HCT116 (cell line): Measurements from ENCODE around the gene PRR36.

ENCODE experiments used
- EZH2 ChIP-seq: fragments of 200-600 bp; sonication (generic); IDR thresholded peaks from 2 replicates; pipeline ENCODE4 v1.6.1; 2017; ENCODE audit warnings: antibody characterized with exemption, mixed run types
- FOSL1 ChIP-seq: IDR thresholded peaks from 2 replicates; pipeline ENCODE4 v1.6.1; 2012; ENCODE audit warnings: low read depth
- POLR2A ChIP-seq: IDR thresholded peaks from 2 replicates; pipeline ENCODE4 v1.7.0; 2011; ENCODE audit warnings: borderline replicate concordance; ENCODE audit not compliant: insufficient read depth, insufficient read length; ENCODE audit errors: extremely low read depth
- POLR2AphosphoS5 ChIP-seq: IDR thresholded peaks from 2 replicates; pipeline ENCODE4 v1.6.1; 2011; ENCODE audit warnings: mild to moderate bottlenecking, low read depth, low read length, moderate library complexity
- SIN3A ChIP-seq: IDR thresholded peaks from 2 replicates; pipeline ENCODE4 v1.6.1; 2012; ENCODE audit warnings: low read depth
- ZNF274 ChIP-seq: fragments of 200-500 bp; sonication (Bioruptor generic); IDR thresholded peaks from 2 replicates; pipeline ENCODE4 v1.6.1; 2014; ENCODE audit warnings: mild to moderate bottlenecking, low read depth, low read length, inconsistent platforms
- TF ChIP-seq, protein P1 (sequence below), 3 experiments: fragments of 200-600 bp in 1 of 3; sonication (generic) in 1 of 3; IDR thresholded peaks in 2 of 3; conservative IDR thresholded peaks in 1 of 3; 2 replicates each; pipeline ENCODE4 v1.5.1; 2012 to 2017; ENCODE audit warnings: low read depth in 2 of 3, low read length in 2 of 3, antibody characterized with exemption in 1 of 3, borderline replicate concordance in 1 of 3, control low read depth in 1 of 3, mild to moderate bottlenecking in 1 of 3, mixed read lengths in 1 of 3, mixed run types in 1 of 3, moderate library complexity in 1 of 3; ENCODE audit not compliant: insufficient read depth in 1 of 3
- TF ChIP-seq, protein P2 (sequence below): IDR thresholded peaks from 2 replicates; pipeline ENCODE4 v1.6.1; 2012
- TF ChIP-seq, protein P3 (sequence below): IDR thresholded peaks from 2 replicates; pipeline ENCODE4 v1.6.1; 2012

DNA sequence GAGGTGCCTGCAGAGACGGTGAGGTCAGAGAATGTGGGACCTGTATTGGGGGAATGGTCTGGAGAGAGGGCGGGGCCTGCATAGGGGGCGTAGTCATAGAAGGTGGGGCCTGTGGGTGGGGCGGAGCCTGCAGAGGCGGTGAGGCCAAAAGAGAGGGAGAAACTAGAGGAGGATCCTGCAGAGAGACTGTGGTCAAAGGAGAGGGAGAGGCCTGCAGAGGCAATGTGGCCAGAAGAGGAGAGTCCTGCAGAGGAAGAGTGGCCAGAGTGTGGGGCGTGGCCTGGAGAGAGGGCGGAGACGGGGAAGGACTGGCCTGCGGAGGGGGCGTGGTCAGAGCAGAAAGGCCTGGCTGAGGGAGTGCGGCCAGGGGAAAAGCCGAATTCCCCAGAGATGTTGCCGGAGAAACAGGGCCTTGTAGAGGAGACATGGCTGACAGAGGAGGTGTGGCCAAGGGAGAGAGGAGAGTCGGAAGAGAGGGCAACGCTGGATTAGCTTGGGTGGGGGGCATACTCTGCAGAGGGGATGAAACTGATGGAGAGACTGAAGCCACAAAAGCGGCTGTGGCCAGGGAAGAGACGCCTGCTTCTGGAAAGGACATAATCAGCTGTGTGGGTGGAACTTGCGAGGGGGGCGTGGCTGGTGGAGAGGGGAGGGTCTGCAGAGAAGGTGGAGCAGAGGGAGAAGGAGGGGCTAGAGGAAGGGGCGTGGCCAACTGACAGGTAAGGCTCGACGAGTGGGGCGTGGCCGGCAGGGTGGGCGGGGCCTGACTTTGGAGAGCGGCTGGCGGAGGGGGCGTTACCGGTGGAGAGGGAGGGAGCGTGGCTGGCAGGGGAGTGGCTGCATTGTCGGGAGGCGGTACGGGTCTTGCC is 2.5 kb downstream of the PRR36 start:
- peak; percentile 37; the same call in 1 of the 2 replicates for TF ChIP-seq POLR2AphosphoS5
- TF ChIP-seq, protein P1, sequence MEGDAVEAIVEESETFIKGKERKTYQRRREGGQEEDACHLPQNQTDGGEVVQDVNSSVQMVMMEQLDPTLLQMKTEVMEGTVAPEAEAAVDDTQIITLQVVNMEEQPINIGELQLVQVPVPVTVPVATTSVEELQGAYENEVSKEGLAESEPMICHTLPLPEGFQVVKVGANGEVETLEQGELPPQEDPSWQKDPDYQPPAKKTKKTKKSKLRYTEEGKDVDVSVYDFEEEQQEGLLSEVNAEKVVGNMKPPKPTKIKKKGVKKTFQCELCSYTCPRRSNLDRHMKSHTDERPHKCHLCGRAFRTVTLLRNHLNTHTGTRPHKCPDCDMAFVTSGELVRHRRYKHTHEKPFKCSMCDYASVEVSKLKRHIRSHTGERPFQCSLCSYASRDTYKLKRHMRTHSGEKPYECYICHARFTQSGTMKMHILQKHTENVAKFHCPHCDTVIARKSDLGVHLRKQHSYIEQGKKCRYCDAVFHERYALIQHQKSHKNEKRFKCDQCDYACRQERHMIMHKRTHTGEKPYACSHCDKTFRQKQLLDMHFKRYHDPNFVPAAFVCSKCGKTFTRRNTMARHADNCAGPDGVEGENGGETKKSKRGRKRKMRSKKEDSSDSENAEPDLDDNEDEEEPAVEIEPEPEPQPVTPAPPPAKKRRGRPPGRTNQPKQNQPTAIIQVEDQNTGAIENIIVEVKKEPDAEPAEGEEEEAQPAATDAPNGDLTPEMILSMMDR (IDR thresholded peaks at IDR 0.05 in 2 of 3, conservative IDR thresholded peaks at IDR 0.05 in 1 of 3; ENCODE audit: borderline replicate concordance in 1 of 3, insufficient read depth in 1 of 3, low read depth in 2 of 3, low read length in 2 of 3), result no peak
- TF ChIP-seq FOSL1, result no peak
- TF ChIP-seq POLR2A, result no peak
- no peak for TF ChIP-seq ZNF274
- no peak for TF ChIP-seq EZH2
- TF ChIP-seq SIN3A, result no peak
- TF ChIP-seq, protein P2, sequence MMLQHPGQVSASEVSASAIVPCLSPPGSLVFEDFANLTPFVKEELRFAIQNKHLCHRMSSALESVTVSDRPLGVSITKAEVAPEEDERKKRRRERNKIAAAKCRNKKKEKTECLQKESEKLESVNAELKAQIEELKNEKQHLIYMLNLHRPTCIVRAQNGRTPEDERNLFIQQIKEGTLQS, result no peak
- TF ChIP-seq, protein P3, sequence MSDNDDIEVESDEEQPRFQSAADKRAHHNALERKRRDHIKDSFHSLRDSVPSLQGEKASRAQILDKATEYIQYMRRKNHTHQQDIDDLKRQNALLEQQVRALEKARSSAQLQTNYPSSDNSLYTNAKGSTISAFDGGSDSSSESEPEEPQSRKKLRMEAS, result no peak
